ENCODE results near the gene APCDD1. TPM values are rescaled to one million over a fixed set of nuclear protein-coding genes. Genes with fewer than 3 reads are reported as not detected.

The APCDD1 gene
- total and polyA plus RNA-seq, 2 of the 8 experiments (the other 6 are each of a cell fraction or from before 2014, with no cell fraction given) = 2.6 to 3.6 TPM

- no peak overlapping the region for H2BK20ac ChIP-seq (ENCODE audit: low read length)
- no peak overlapping the region for H2AFZ ChIP-seq (ENCODE audit: low read length)
- no peak overlapping the region for H4K91ac ChIP-seq (replicated peaks; ENCODE audit: insufficient read length, low read length)
- H2BK120ac ChIP-seq (replicated peaks; ENCODE audit: low read depth, low read length) = no peak overlapping the region
- H4K8ac ChIP-seq (ENCODE audit: extremely low read depth, insufficient read depth, low read length) = no peak overlapping the region
- H3K27ac ChIP-seq (ENCODE audit: low read depth, low read length) = no peak overlapping the region
- H3K23me2 ChIP-seq (ENCODE audit: low read depth, low read length) = no peaks in the 10 kb centered on the region
- FAIRE-seq (no peak), DNase-seq (ENCODE audit: low read depth in 1 of 2, low spot score in 2 of 2) (no peak)
- H4K5ac ChIP-seq (ENCODE audit: insufficient read length, low read depth, low read length) = no peak overlapping the region
- no peak overlapping the region for H3K4me2 ChIP-seq (ENCODE audit: insufficient read depth in 1 of 2, low read depth in 2 of 2, low read length in 2 of 2)
- WGBS, 2 experiments (ENCODE audit: extremely low coverage in 1 of 2, insufficient coverage in 1 of 2, insufficient read length in 1 of 2, insufficient replicate concordance in 2 of 2, low coverage in 1 of 2, low lambda C conversion rate in 2 of 2, missing lambda C conversion rate in 1 of 2) = 90% methylated on average over 9 of the region's 9 CpGs; no CpG with 5 or more reads in 1 of the 2 experiments
- no peaks in the 10 kb centered on the region for H3K9me3 ChIP-seq (ENCODE audit: insufficient read depth in 2 of 2, low read depth in 1 of 2, low read length in 1 of 2)
- no peak overlapping the region for H2AK5ac ChIP-seq (ENCODE audit: low read depth, low read length)
- H3K14ac ChIP-seq (ENCODE audit: insufficient read length) = no peak overlapping the region
- no peak overlapping the region for H3K56ac ChIP-seq (replicated peaks; ENCODE audit: insufficient read length, low read depth, low read length)
- POLR2A ChIA-PET (ENCODE audit: partially characterized antibody) = interaction anchor here (0.7 to 1.1 kb wide), 2 partner anchors 11 kb away, joined by 3 to 4 read pairs; partner anchors contain the start of gene APCDD1
- H3K79me2 ChIP-seq (ENCODE audit: control insufficient read depth in 1 of 2, insufficient read depth in 2 of 2, low read length in 2 of 2) = no peaks in the 10 kb centered on the region
- H3K23ac ChIP-seq (ENCODE audit: insufficient read length) = no peak overlapping the region
- H3K18ac ChIP-seq (ENCODE audit: extremely low read depth, low read length) = no peak overlapping the region
- H2BK5ac ChIP-seq (ENCODE audit: low read depth, low read length) = no peak overlapping the region
- no peak overlapping the region for H2BK12ac ChIP-seq (ENCODE audit: low read depth, low read length)
- no peaks in the 10 kb centered on the region for H3K79me1 ChIP-seq (ENCODE audit: low read depth, low read length)
- no peaks in the 10 kb centered on the region; a peak in 1 of 7 replicates for H3K27me3 ChIP-seq (replicated peaks in 1 of 4; ENCODE audit: control insufficient read depth in 3 of 4, extremely low read depth in 1 of 4, insufficient read depth in 3 of 4, low read length in 3 of 4)
- H3K9ac ChIP-seq (replicated peaks in 1 of 4; ENCODE audit: extremely low read depth in 1 of 4, low read depth in 3 of 4, low read length in 3 of 4) = no peak overlapping the region
- H3K4ac ChIP-seq (replicated peaks; ENCODE audit: insufficient read length, low read depth, low read length) = no peak overlapping the region
- no peak overlapping the region for H2BK15ac ChIP-seq (ENCODE audit: low read length)
- CTCF ChIA-PET (ENCODE audit: partially characterized antibody) = interaction anchor here (1.2 kb wide), 1 partner anchor 143 kb away, joined by 4 read pairs; no protein-coding TSS in a partner anchor
- no peaks in the 10 kb centered on the region for H4K20me1 ChIP-seq (replicated peaks in 1 of 2; ENCODE audit: control insufficient read depth in 1 of 2, insufficient read depth in 2 of 2, low read length in 2 of 2)
- H3K4me1 ChIP-seq (replicated peaks in 1 of 4; ENCODE audit: control insufficient read depth in 3 of 4, insufficient read depth in 4 of 4, low read length in 3 of 4) = peaks cover 0 to 3% (median 0%) of the 10 kb centered on the region in 4 experiments; a peak in 1 of 7 replicates
- no peak overlapping the region for H3K4me3 ChIP-seq (ENCODE audit: extremely low read depth in 1 of 4, insufficient read depth in 2 of 4, low read depth in 3 of 4, low read length in 4 of 4)
- H3K36me3 ChIP-seq (ENCODE audit: control insufficient read depth in 2 of 4, insufficient read depth in 4 of 4, low read length in 3 of 4) = no peaks in the 10 kb centered on the region
- TF ChIP-seq GTF2F1 (IDR thresholded peaks at IDR 0.05; ENCODE audit: borderline replicate concordance, low read depth, low read length) (no peak), SP2 (IDR thresholded peaks at IDR 0.05; ENCODE audit: low read length) (no peak), SIX5 (IDR thresholded peaks at IDR 0.05; ENCODE audit: low read depth, low read length) (no peak), ATF3 (IDR thresholded peaks at IDR 0.05; ENCODE audit: insufficient read depth, low read depth, low read length) (no peak), BACH1 (IDR thresholded peaks at IDR 0.05; ENCODE audit: low read length) (no peak), MAX (IDR thresholded peaks at IDR 0.05) (no peak), YY1 (IDR thresholded peaks at IDR 0.05; ENCODE audit: low read depth, low read length) (no peak), CBX5 (IDR thresholded peaks at IDR 0.05; ENCODE audit: low read depth, low read length) (no peak), CHD2 (IDR thresholded peaks at IDR 0.05; ENCODE audit: low read length) (no peak), RNF2 (IDR thresholded peaks at IDR 0.05; ENCODE audit: borderline replicate concordance, low read depth, low read length, missing control alignments, poor library complexity, severe bottlenecking) (no peak), USF2 (IDR thresholded peaks at IDR 0.05; ENCODE audit: low read length) (no peak)
Measured at GRCh38 chr18:10465174-10465939, 10.9 kb downstream of the APCDD1 start.

Data from H1 (cell line).